Liver (tissue), 10 donors: ENCODE data around the gene ELK3. TPM values are rescaled to one million over a fixed set of nuclear protein-coding genes. Genes with fewer than 3 reads are reported as not detected.
"Not testable (repeated sequence)": the region's sequence is repeated elsewhere in the genome, so short reads cannot be mapped to it uniquely, and the experiment has no call there.

ENCODE experiments used
- DNase-seq: peaks from one replicate; pipeline ENCODE4 v3.0.0-alpha.2; 2017; ENCODE audit warnings: low spot score
- H3K27ac ChIP-seq, 2 donors: one replicate each; pipeline ENCODE4 v1.7.0; 2013; ENCODE audit warnings: inconsistent platforms in 2 of 2, low read length in 2 of 2, control low read depth in 1 of 2, low read depth in 1 of 2, mild to moderate bottlenecking in 1 of 2
- H3K27me3 ChIP-seq, 4 donors: one replicate each; pipeline versions ENCODE4 v1.6.1 to v1.7.0; 2013; ENCODE audit warnings: low read length in 3 of 4, inconsistent platforms in 1 of 4, mild to moderate bottlenecking in 1 of 4, moderate library complexity in 1 of 4; ENCODE audit not compliant: control insufficient read depth in 4 of 4, insufficient read depth in 4 of 4
- H3K36me3 ChIP-seq, 4 donors: one replicate each; pipeline versions ENCODE4 v1.6.1 to v1.7.0; 2013; ENCODE audit warnings: low read length in 3 of 4, mild to moderate bottlenecking in 3 of 4, low read depth in 1 of 4, moderate library complexity in 1 of 4; ENCODE audit not compliant: control insufficient read depth in 4 of 4, insufficient read depth in 3 of 4
- H3K4me1 ChIP-seq, 4 donors: one replicate each; pipeline versions ENCODE4 v1.6.1 to v1.7.0; 2013; ENCODE audit warnings: low read length in 3 of 4, mild to moderate bottlenecking in 3 of 4, moderate library complexity in 1 of 4; ENCODE audit not compliant: control insufficient read depth in 4 of 4, insufficient read depth in 4 of 4
- H3K4me3 ChIP-seq, 3 donors: one replicate each; pipeline versions ENCODE4 v1.6.1 to v1.7.0; 2013; ENCODE audit warnings: low read length in 3 of 3, control low read depth in 1 of 3, low read depth in 1 of 3, mild to moderate bottlenecking in 1 of 3
- H3K9ac ChIP-seq, 2 donors: one replicate each; pipeline ENCODE4 v1.7.0; 2013; ENCODE audit warnings: low read length in 2 of 2, mild to moderate bottlenecking in 2 of 2, moderate library complexity in 2 of 2, control low read depth in 1 of 2, low read depth in 1 of 2
- H3K9me3 ChIP-seq, 4 donors: one replicate each; pipeline versions ENCODE4 v1.6.1 to v1.7.0; 2013; ENCODE audit warnings: low read length in 3 of 4; ENCODE audit not compliant: control insufficient read depth in 4 of 4
- YY1 ChIP-seq: IDR thresholded peaks from 2 replicates; pipeline ENCODE4 v1.6.1; 2016; ENCODE audit warnings: antibody characterized with exemption, mild to moderate bottlenecking
- WGBS: extraction: QIAGEN DNeasy Blood & Tissue Kit; methylation state at CpG from one replicate; pipeline ENCODE4 v1.1.7; 2013; 5-methylcytosine and 5-hydroxymethylcytosine counted together
- polyA plus RNA-seq, 2 donors: library from polyadenylated mRNA; stranded (reverse) in 1 of 2; unstranded in 1 of 2; fragments of 200-250 nt in 1 of 2; fragments of >200 nt in 1 of 2; fragmentation: Nextera tagmentation in 1 of 2; extraction: Ambion mirVana in 1 of 2; gene quantifications; one replicate each; pipeline versions ENCODE4 v1.2.1 to v1.2.3, GENCODE V29; 2013 to 2015
- small RNA-seq: library from RNA; depleted of rRNA; stranded (forward); fragments of <200 nt; gene quantifications from one replicate; pipeline ENCODE3, GENCODE V24; 2014
- total RNA-seq, 2 donors: library from RNA; depleted of rRNA; stranded (reverse); fragments of >200 nt; gene quantifications; one replicate each; pipeline ENCODE4 v1.2.3, GENCODE V29; 2014
- donor health status: healthy.
- donor health status: healthy.
- donor health status: healthy.
- donor health status: healthy.
- donor health status: healthy.

ELK3 gene
- total and polyA plus RNA-seq, 4 donors: 3.7 to 5.2 (median 4.5) TPM

- H3K4me3 ChIP-seq: peak overlapping the region in 2 of 3 donors; percentile 10
- H3K9me3 ChIP-seq, DNase-seq, H3K9ac ChIP-seq, H3K27me3 ChIP-seq, H3K4me1 ChIP-seq, H3K27ac ChIP-seq, H3K36me3 ChIP-seq: not testable (repeated sequence)
- WGBS: 58% methylated on average over 32 of the region's 33 CpGs
- peak; percentile 27 for TF ChIP-seq YY1
These were observed 121.7 kb downstream of the ELK3 start for GRCh38 chr12:96315741-96316481.

DNA sequence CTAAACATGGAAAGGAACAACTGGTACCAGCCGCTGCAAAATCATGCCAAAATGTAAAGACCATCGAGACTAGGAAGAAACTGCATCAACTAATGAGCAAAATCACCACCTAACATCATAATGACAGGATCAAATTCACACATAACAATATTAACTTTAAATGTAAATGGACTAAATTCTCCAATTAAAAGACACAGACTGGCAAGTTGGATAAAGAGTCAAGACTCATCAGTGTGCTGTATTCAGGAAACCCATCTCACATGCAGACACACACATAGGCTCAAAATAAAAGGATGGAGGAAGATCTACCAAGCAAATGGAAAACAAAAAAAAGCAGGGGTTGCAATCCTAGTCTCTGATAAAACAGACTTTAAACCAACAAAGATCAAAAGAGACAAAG is 123.6 kb downstream of the ELK3 start:
- H3K9me3 ChIP-seq, H3K36me3 ChIP-seq, H3K9ac ChIP-seq, H3K27ac ChIP-seq, DNase-seq, H3K4me3 ChIP-seq, H3K4me1 ChIP-seq, H3K27me3 ChIP-seq: not testable (repeated sequence)
- WGBS: 95% methylated on average over 2 of the region's 2 CpGs

Small RNAs within 50 kb of the gene (small RNA-seq; reads per million reads assigned to genes)
- not detected for gene RNU4-24P

Other genes starting within 250 kb of the ELK3 start
- gene HAL, start 198.0 kb upstream of the ELK3 start, total RNA-seq: 100 to 1,000 TPM; 125 to 174 TPM
- 100 to 1,000 TPM in 1 of 2 donors, 10 to 100 TPM in 1; 62.4 to 114 TPM for gene HAL, start 198.0 kb upstream of the ELK3 start, polyA plus RNA-seq
- gene LTA4H, start 158.8 kb upstream of the ELK3 start, total RNA-seq: 10 to 100 TPM; 25.1 to 34.5 TPM
- gene LTA4H, start 158.8 kb upstream of the ELK3 start, polyA plus RNA-seq: 10 to 100 TPM; 16.6 to 16.7 TPM
- 10 to 100 TPM; 24.7 to 25.2 TPM for gene CDK17, start 206.1 kb downstream of the ELK3 start, total RNA-seq
- gene CDK17, start 206.1 kb downstream of the ELK3 start, polyA plus RNA-seq: 1 to 10 TPM; 4.8 to 5.1 TPM